ENCODE measurements around the gene EVA1A. TPM values are rescaled to one million over a fixed set of nuclear protein-coding genes. Genes with fewer than 3 reads are reported as not detected.

EVA1A gene
- total RNA-seq, 1 donor from 2014 or later: 52.1 TPM

DNA sequence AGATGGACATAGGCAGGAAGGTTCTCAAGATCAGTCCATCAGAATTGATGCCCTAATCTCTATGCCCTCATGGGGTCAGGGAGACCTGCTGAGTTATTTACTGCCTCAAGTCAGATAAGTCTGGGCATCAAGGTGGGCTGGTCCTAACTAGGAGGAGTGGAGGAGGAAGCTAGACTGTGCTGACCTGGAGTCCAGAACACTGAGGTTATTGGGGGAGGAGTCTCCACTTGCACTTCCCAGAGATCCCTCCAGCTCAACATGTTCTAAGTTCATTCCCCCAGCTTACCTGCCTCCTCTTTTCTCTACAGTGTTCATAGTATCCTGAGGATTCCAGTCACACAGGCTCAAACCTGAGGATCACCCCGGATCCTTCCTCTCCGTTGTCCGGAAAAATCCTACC, 19.3 kb downstream of the EVA1A start:
- DNase-seq (ENCODE audit: low read depth in 2 of 2): no peak

DNA sequence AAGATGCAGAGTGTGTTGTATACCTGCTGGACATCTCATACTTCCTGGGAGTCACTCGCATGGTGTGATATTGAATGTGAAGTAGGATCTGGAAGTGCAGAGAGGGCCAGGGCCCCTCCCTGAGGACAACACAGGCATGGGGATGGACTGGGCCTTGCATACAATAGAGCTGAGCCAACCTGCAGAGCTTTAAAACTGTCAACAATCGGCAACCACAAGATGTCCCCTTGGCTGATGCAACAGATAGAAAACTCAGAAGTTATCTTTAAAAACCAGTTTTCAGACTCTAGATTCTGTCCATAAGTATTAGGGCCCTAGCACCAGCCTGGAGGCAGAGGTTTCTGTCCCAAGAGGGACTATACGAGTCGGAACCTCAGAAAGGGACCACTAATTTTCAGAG, 19.7 kb downstream of the EVA1A start:
- no peak for DNase-seq (ENCODE audit: low read depth in 2 of 2)

DNA sequence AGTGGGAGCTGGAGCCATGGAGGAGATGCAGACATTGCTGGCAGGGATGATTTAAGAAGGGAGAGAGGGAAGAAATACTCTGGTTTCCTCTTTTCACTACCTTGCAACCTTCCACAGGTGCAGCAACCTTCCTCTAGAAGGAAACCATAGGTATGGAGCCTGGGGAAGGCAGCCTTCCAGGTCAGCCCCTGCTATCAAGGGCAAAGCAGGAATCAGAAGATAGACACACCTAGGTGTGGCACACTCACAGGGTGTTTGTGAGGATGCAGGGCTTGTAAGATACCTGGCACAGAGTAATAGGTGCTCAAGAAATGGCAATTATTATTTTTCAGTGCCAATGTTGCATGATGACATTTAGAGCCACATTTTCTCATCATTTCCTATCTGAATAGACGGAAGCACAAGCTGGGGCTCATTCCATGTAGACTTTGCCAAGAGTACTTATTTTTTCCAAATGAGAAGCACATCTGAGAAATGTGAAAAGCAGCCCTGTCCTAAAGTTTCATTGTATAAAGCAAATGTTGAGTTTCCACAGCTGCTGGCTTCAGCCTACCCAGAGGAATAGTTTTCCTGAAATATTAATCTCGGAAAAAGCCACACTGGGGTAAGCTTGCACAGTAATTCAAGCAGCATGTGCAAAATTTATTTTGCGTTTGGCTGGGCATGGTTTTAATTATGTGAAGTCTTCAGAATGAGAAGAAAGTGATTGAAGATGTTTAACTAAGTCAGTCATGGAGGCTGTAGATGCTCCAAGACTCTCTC, 20.6 kb downstream of the EVA1A start:
- DNase-seq (ENCODE audit: low read depth in 2 of 2): peak in 1 of 2 donors; percentile 30

DNA sequence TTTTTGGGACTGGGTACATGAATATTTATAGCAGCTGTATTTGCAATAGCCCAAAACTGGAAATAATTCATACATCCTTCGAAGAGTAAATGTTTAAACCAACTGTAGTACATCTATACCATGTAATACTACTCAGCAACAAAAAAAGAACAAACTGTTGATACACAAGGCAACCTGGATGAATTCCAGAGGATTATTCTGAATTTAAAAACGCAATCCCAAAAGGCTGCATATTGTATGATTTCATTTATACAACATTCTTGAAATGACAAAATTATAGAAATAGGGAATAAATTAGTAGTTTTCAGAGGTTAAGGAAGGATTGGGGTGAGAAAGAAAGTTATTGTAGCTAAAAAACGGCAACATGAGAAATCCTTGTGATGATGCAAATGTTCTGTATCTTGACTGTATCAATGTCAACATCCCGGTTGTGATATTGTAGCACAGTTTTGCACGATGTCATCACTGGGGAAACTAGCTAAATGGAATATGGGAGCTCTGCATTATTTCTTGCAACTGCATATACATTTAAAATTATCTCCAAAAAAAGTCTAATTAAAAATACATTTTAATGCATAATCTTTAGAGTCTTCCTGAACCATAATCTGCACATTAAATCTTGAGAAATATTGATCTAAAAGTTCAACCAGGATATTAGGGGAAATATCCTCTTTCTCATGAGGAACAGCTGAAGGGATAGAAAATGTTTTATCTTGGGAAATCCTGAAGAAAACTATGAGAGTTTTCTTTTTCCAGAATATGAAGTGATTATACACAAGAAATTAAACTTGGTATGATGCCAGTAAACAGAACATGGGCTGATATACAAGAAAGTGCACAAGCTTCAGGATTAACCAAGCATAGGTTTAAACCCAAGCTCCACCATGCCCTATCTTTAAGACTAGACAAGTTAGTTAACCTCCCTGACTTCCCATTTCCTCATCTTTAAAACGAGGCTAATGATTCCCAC, 21.9 kb downstream of the EVA1A start:
- no peak for DNase-seq (ENCODE audit: low read depth in 2 of 2)

DNA sequence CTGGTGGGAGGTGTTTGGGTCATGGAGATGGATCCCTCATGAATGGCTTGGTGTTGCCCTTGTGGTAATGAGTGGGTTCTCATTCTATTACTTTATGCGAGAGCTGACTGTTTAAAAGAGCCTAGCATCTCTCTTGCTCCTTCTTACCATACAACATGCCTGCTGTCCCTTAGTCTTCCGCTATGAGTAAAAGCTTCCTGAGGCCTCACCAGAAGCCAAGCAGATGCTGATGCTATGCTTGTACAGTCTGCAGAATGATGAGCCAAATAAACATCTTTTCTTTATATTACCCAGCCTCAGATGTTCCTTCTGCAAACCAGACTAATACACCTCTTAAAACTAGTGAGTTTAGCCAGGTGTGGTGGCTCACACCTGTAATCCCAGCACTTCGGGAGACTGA, 23.1 kb downstream of the EVA1A start:
- DNase-seq (ENCODE audit: low read depth in 2 of 2): no peak

DNA sequence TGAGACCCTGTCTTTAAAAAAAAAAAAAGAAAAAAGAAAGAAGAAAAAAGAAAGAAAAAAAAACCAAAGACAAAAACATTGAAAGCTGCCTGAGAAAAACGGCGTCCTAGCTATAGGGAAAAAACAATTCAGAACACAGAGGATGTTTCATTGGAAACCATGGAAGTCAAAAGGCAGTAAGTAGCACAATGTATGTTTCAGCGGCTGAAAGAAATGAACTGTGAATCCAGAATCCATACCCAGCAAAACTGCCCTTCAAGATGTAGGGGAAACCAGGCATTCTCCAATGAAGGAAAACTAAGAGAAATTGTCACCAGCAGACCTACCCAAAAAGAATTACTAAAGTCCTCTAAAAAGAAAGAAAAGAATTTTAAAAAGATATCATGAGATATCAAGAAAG, 27.6 kb downstream of the EVA1A start:
- DNase-seq (ENCODE audit: low read depth in 2 of 2): no peak

DNA sequence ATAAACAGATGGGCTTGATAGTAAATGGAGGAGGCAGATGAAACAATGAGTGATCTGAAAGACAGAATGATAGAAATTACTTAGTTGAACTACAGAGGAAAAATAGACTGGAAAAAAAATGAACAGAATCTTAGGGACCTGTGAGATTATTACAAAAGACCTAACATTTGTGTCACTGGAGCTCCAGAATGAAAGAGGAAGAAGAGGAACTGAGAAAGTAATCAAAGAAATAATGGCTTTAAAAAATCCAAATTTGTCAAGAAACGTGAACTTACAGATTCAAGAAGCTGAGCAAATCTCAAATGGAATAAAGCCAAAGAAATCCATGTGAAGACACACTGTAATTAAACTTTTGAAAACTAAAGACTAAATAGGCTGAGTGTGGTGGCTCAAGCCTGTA, 28.3 kb downstream of the EVA1A start:
- DNase-seq (ENCODE audit: low read depth in 2 of 2): no peak

DNA sequence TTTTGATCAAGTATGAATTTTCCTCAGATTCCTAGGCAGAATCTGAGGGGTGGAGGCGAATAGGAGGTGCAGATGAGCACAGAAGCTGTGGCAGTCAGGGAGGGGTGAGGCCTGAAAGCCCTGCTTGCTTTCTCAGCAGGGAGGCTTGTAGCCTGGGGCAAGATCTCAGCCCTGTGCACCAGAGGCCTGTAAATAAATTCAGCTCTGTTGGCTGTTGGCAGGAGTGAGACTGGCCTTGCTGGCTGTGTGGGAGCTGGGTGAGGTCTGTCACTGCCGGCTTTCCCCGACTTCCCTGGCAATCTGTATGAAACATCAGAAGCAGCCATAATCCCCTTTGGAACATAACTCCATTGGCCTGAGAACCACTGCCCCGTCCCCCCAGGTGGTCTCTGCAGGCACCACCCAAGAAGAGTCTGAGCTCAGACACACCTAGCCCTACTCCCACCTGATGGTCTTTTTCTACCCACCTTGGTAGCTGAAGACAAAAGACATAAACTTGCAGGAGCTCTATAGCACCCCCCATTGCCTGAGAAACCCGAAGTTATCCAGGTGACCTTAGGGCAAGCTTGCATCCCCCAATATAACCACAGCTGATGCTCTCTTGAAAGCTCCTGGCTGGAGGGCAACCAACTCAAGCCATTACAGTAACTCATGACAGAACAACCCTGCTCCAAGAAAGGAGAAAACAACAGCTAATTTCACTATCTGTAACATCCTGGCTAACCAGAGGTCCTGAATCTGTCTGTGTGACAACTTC, 32.3 kb downstream of the EVA1A start:
- DNase-seq (ENCODE audit: low read depth in 2 of 2): no peak

DNA sequence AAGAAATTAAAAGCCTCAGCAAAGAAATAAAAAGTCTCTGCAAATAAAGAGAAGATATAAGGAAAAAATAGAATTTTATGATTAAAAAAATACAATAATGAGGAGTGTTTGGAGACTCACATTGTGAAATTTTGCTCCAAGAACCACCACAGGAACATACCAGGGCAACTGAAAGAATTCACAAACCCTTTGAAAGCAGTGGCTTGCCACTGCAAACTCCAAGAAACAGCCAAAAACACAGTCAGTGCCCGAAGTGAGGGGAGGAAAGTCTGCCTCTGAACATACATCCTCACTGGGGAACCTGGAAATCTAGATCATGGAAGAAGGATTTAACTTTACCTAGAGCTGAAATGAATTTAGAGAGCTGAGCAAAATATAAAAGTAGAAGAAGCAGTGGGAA, 33.1 kb downstream of the EVA1A start:
- DNase-seq (ENCODE audit: low read depth in 2 of 2): no peak

DNA sequence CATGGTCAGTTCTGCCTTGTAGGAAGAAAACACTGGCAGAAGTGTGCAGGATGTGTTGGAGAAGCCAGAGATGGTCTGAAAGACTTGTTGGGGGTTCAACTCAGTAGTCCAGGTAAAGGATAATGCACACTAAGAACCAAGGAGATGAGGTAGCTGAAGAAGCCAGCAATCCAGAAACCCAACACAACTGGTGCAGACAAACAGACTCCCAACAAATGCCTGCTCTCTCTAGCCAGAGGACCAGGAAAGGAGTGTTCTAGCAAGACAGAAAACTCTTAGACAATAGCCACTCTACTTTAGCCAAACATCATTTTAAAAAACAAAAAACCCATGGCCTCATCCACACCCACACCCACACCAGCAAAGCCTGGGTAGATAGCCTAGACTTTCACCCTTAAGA, 33.9 kb downstream of the EVA1A start:
- DNase-seq (ENCODE audit: low read depth in 2 of 2): no peak

DNA sequence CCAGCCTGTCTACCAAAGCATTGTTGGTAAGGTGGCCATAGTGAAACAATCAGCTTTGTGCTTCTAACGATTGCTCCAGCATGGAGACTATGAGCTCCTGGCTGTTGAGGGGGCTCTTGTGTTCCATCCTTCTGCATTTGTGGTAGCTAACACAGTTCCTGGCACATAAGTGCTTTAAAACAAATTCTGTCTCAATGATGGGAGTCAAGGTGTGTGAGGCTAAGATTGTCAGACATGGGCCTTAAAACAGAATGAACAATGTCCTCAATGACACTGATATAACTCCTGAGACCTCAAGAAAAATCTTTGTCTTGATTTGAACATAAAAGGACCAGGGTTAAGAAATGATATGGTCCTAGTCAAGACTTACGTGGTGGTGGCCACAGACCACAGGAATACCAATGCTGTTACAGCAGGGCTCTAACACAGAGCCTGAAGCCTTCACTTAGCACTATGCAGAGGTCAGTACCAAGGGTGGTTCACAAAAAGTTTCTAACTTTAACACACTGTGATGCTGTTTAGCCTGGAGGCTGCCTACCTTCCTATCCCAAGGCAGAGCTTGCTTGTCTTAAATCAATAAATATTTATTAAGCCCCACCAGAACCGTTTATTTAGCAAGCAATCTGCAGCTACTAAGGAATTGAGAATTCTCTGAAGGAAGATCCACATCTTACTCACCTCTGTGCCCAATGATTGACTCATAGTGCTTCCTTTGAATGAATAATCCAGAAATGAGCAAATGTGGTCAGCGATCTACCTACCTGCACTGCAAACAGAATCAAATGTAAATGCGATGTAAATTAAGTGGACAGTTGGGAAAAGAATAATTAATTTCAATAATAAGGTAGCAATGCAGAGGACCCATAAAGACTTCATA, 35.1 kb downstream of the EVA1A start:
- no peak for DNase-seq (ENCODE audit: low read depth in 2 of 2)

DNA sequence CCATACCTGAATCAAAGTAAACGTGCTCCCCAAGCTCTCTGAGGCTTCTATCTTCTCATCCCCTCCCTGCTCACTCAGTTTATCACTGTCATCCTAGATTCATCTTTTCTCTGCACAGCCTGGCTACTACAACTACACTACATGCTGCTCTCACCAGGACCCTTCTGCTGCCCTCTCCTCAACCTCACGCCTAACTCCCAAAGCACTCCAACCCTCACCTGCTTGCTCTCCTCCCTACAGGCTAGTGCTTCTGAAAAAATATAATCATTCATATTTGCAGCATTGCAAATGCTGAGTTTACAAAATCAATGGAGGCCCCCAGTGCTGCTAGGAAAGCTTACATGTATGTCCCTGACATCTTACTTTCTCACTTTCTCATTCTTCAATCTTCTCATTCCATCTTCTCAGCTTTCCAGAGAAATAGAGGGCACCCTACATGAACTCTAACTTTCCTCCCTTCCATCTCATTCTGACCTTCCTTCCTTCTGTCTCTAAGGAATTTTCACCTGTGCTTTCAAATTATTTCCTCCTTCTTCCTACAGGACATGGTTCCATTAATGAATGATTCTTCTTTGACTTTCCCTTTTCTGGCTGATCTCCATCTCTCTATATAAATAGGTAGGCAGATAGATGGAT, 36.3 kb downstream of the EVA1A start:
- DNase-seq (ENCODE audit: low read depth in 2 of 2): no peak

DNA sequence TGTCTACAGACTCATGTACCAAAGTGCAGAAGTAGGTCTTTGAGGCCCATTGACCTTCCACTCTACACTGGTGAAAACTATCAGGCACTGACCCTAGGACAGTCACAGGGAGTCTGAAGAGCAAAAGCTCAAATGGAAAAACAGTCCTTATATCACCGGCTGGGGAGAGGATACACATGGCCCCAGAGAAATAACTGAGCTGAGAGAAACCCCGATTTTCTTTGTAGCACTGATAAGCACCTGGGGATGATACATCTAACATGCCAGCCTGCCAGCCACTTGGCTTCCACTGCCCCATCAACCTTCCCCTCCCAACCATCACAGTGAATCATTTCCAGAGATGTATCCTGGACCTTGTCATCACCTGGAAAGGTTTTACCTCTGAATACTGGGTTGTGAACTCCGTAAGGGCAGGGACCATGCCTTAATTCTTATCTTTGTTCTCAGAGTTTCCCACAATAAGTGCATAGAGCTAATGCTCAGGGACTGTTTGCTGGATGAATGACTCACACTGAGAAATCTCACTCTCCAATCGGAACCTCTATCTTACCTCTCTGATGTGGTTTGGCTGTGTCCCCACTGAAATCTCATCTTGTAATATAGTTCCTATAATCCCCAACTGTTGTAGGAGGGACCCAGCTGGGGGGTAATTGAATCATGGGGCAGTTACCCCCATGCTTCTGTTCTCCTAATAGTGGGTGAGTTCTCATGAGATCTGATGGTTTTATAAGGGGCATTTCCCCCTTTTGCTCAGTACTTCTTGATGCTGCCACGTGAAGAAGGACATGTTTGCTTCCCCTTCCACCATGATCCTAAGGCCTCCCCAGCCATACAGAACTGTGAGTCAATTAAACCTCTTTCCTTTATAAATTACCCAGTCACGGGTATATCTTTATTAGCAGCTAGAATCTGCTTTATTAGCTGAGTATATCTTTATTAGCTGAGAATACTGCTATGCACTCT, 37.1 kb downstream of the EVA1A start:
- DNase-seq (ENCODE audit: low read depth in 2 of 2): peak in 1 of 2 donors; percentile 73

DNA sequence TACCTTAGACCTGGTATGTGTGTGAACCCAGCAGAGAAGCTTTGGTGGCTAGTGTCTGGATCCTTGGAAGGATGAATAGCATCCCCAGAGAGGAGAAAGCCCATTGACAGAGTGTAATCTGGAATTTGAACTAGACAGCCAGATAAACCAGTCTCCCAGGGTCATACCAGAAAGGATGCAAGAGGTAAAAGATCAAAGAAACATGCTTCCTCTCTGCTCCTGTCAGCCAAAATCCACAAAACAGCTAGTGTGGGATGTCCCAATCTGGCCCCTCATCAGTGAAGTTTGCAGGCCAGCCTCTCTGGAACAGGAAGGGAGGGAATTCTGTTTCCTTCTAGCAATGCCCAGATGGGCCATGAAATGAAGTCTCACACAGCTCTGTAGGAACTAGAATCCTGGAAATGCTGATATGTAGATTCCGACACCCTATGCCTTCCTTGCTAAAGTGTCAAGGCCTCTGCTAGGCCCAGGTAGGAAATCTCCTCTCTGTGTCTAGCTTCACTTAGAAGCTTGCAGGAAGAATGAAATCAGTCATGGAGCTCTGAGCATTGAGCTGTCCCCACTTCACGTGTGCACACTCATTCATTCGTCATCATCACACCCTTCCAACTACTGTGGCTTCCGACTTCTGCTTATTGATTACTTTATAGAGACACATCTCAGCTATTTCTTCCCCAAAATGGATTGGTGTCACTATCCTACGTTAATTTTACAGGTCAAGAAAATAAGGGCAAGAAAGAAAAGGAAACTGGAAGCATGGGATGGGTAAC, 38.0 kb downstream of the EVA1A start:
- DNase-seq (ENCODE audit: low read depth in 2 of 2): peak; percentile 84 to 91

DNA sequence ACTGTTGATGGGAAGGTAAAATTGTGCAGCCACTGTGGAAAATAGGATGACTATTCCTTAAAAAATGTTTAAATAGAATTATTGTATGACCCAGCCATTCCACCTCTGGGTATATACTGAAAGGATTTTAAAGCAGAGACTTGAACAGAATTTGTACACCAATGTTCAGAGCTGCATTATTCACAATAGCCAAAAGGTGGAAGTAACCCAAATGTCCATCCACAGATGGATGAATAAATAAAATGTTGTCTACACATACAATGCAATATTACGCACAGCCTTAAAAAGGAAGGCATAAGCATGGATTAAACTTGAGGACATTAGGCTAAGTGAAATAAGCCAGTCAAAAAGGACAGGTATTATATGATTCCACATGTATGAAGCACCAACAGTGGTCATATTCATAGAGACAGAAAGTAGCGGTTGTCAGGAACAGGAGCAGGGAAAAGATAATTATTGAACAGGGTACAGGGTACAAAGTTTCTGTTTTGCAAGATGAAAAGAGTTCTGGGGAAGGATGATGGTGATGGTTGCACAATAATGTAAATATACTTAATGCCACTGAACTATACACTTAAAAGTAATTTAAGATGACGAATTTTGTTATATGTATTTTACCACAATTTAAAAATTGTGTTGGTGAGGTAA, 39.4 kb downstream of the EVA1A start:
- DNase-seq (ENCODE audit: low read depth in 2 of 2): no peak

DNA sequence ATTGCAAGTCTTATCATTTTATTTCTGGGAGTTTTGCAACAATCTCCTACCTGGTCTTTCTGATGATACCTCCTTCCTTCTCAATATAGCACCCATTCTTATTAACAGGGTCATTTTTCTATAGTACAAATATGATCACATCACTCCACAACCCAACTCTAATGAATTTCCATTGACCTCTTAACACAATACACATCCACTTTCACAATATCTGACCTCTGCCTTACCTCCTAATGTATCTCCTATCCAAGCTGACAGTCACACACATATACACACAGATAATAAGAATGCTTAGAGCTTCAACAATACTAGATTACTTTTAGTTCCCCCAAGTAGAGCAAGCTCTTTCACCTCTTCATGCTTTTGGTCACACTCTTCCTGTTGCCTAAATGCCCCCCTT, 40.9 kb downstream of the EVA1A start:
- DNase-seq (ENCODE audit: low read depth in 2 of 2): no peak

DNA sequence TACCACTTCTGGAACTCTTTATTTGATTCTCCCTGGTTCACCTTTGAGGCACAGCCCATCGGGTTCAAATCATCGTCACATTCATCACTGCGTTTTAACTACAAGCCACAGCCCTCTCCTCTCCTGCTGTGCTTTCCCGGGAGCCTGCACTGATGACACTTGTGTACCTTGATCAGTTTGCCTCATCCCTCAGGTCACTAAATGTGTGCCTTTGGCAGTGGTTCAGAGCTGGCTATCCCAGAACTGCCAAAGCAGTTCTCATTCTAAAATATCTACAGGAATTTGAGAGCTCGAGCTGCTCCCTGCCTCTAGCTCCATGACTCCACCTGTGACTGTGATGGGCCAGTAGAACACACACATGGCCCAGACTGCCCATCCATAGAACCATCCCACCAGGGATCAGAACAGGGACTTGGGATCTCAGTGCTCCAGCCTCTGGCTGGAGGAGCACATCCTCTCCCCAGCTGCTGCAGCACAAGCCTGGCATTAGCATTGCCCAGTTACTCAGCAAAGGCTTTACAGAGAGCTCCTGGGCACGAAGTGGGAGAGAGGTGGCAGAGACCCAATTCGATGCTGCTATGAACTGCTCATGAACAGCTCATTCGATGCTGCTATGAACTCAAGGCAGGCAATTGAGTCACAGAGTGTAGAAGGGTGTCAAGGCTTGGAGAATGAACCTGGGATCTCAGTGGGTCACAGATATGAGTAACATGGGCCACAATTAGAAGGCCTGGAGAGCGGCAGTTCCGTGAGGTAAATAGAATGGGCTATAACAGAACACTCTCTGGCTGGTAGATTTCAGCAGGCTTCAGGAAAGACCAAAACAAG, 41.9 kb downstream of the EVA1A start:
- no peak for DNase-seq (ENCODE audit: low read depth in 2 of 2)

All from dermis microvascular lymphatic vessel endothelial cell (primary cell).